Right ventricle myocardium inferior (tissue), 1 donor: Measurements from ENCODE around the gene SAG. TPM values are rescaled to one million over a fixed set of nuclear protein-coding genes. Genes with fewer than 3 reads are reported as not detected.

Experiments used
- ATAC-seq: fragments of 200-7000 bp; cut with Tn5 transposase; one replicate; pipeline ENCODE4 v1.9.1; 2020; ENCODE audit warnings: mild to moderate bottlenecking, moderate library complexity
- DNase-seq: peaks from one replicate; pipeline ENCODE4 v3.0.0; 2021; ENCODE audit errors: missing footprints
- intact Hi-C: fragments of 100-400 bp; cut with DNase I; formaldehyde crosslinking; loops from one replicate; pipeline ENCODE4 v1.11.0; 2022
- long read RNA-seq: library from polyadenylated mRNA; unstranded; transcript quantifications from one replicate; pipeline ENCODE4 v2.0.0, GENCODE V29; 2021
- total RNA-seq: library from RNA; stranded (reverse); fragmentation: NEBNext Ultra II Directional; extraction: Animal tissue kit (Norgen Biotek cat#: 25700); gene quantifications from one replicate; pipeline ENCODE4 v1.2.1, GENCODE V29; 2021
- donor health status: DM: no; HTN: yes; CAD: no; lungs with severe emphysema.

SAG gene
- total RNA-seq, result not detected
- long read RNA-seq, result 0 reads

DNA sequence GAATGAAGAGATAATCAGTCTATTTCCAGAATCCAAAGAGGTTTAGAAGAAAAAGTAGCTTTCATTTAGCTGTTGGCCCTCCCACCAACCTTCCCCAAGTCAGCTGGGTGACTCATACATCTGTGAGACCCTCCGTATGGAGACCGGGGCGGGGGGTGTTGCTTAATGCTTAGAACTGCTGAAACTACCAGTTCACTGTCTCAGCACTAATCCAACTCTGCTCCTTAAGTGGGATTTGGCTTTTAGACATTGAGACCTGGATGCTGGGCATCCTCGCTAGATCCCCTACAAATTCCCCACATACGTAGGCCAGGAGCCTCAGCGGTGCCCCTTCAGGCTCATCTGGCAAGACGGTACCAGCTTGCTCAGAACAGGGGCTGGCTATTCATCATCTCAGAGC is at the start of gene SAG:
SAG (plus strand) TSS at position 252 of the 400 bp plus-strand sequence. CDS start 1,374 bp downstream, outside the sequence.
- ATAC-seq (no peak), DNase-seq (no peak)
- intact Hi-C loops, result no loop called here

DNA sequence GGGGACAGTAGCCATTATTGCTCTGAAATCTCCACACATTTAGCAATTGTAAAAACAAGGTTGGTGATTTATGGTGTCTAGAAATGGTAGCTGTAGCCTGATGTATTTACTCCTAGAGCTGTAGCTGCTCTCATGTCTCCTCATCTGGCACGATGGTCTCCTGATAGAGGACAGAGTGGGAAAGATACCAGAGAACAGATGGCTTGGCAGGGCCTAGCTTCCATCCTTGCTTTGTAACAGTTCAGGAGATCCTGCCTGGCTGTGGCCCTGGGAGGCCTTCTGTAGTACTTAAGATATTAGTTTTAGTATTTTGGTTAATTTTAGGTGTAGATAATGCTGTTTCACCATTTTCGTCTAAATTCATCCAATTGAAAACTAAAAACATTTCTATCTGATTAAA is 49.4 kb upstream of the SAG start:
- intact Hi-C loops, result no loop called here
- no peak for DNase-seq
- ATAC-seq, result no peak

DNA sequence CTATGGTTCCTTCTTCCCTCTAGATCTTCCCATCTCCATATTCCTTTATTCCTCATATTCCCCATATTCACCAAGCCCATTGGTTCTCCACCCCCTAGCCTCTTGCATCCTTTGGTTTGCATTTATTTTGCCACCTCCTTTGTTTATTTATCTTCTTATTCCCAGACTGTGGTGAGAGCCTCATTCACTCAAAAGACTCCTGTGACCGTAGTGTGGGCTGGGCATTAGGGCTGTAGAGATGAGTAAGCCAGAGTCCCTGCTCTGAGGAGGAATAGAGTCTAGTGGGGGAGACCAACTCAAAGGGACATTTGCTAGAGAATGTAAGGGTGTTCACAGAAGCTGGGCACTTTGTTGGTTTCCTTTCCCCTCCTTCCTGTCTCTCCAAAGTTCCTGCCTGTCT is 47.9 kb upstream of the SAG start:
- ATAC-seq (no peak), DNase-seq (no peak)
- intact Hi-C loops, result no loop called here

DNA sequence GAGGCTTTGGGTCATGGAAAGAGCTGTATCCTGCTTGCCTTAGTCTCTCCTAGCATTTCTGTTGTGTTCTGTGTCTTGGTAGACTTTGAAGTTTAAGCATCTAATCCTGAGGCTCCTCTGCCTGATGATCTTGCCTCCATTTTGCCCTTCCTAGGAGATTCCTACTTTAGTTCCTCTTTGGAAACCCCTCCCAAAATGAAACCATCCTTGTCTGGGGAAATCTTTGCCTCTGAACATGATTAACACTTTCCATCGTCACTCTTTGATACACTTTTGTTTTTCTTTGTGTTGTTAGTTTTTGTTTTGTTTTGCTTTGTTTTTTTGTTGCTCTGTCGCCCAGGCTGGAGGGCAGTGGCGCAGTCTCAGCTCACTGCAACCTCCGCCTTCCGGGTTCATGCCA is 47.0 kb upstream of the SAG start:
- DNase-seq (no peak), ATAC-seq (no peak)
- intact Hi-C loops, result no loop called here

DNA sequence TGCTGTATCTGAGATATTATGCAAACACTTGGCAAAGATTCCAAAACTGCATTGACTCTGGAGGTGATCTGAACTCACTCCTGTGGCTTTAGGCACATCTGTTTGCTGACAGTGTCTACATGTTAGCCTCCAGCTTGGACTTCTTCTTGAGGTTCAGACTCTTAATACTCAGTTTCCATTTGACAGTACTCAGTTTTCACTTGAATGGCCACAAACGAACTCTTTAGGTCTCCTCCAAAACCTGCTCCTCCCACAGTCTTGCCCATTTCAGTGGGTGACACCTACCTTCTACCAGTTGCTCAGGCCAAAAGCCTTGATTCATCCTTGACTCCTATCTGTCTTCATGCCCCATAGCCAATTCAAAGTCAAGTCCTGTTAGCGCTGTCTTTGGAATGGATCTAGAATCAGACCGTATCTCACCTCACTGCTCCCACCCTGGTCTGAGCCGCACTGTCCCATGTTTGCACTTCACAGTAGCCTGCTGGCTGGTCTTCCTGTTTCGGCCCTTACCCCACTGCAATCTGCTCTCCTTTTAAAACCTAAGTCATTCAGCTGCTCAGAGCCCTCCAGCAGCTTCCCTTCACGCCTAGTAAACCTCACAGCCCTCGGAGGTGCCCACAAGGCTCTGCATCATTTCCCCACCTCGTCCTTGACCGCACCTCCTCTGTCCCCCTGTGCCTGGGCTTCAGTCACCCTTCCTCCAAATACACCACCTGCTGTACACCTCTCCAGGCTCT is 45.6 kb upstream of the SAG start:
- no peak for ATAC-seq
- DNase-seq, result no peak
- intact Hi-C loops, result loop anchor here (2.0 kb wide), 1 partner anchor 23 kb away; no protein-coding TSS in a partner anchor

DNA sequence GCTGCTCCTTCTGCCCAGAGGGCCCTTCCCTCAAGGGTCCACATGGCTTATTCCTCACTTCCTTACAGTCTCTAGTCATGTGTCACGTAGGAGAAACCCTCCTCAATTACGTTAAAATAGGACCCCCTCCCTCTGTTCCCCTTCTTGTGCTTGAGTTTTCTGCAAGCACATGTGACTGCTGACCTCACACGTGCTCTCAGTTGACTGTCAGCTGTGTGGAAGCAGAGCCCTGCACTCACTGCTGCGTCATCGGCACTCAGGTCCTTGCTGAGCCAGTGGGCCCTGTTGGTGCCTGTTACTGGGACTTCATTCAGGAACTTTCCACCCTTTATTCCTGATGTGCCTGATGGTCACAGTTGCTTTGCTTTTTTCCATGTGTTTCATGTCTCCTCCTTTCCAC is 45.1 kb upstream of the SAG start:
- ATAC-seq, result no peak
- intact Hi-C loops, result loop anchor here (2.0 kb wide), 1 partner anchor 24 kb away; no protein-coding TSS in a partner anchor
- no peak for DNase-seq

DNA sequence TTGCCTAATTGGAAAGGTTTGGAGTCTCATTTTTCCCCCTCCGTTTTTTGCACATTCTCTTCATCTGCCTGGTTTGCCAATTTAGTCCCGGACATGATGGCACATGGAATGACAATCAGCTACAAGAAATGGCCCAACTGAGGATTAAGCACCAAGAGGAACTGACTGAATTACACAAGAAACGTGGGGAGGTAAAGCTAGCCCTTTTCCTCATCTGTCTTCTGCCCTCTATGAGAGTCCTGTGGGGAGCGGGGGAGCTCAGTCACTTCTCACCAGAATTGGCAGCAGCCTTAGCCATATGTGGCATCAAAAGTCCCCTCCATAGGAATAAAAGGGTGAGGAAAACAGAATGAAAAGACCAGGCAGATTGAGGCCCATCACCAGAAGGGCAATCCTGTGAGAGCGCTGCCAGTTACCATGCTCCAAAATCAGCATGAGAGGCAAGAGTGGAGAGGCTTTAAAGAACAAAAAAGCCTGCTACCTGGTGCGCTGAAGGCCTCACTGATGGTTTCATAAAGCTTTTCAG is 44.5 kb upstream of the SAG start:
- ATAC-seq (no peak), DNase-seq (no peak)
- intact Hi-C loops, result loop anchor here (2.0 kb wide), 1 partner anchor 24 kb away; no protein-coding TSS in a partner anchor

DNA sequence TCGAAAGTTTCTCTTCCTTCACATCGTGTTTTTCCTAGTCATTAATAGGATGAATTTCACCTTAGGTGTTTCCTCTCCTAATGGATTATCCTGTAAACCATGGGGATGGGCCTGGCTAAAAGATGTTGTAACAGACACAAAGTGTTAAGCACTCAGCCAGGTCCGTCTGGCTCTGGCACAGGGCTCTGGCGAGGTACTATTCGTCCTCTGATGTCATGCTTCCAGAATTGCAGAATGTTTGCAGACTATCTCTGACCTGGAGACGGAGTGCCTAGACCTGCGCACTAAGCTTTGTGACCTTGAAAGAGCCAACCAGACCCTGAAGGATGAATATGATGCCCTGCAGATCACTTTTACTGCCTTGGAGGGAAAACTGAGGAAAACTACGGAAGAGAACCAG is 42.9 kb upstream of the SAG start:
- DNase-seq (no peak), ATAC-seq (no peak)
- intact Hi-C loops, result no loop called here

DNA sequence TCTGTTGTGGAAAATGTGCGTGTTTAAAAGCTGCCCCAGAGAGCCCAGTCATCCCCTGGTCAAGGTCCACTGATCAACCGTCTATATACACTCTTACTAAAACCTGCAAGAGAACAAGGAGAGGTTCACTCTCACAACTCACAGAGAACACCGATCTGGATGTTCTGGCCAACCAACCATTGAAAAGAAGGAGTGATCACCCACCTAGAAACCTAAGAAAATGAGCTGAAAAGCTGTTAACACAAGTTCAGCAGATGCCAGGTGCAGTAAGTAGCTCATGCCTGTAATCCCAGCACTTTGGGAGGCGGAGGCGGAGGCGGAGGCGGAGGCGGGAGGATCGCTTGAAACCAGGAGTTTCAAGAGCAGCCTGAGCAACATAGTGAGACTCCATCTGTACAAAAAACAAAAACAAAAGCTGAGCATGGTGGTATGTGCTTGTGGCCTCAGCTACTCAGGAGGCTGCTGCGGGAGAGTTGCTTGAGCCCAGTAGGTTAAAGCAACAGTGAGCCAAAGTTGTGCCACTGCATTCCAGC is 41.7 kb upstream of the SAG start:
- ATAC-seq, result no peak
- no peak for DNase-seq

DNA sequence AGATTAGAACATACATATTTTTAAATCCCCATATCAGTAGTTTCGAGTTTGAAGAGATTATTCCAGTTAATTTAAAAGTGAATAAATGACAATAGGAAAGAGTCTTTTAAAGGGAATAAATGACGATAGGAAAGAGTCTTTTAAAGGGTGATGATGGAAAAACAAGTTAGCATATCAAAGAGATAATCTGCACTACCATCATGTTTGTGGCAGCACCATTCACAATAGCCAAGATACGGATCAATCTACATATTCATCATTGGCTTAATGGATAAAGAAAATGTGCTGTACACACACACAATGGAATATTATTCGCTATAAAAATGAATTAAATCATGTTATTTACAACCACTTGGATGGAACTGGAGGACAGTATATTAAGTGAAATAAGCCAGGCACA is 41.1 kb upstream of the SAG start:
- DNase-seq (no peak), ATAC-seq (no peak)
- intact Hi-C loops, result no loop called here

More for the DNA sequence above, 41.7 kb upstream of the SAG start:
- intact Hi-C loops, result no loop called here

DNA sequence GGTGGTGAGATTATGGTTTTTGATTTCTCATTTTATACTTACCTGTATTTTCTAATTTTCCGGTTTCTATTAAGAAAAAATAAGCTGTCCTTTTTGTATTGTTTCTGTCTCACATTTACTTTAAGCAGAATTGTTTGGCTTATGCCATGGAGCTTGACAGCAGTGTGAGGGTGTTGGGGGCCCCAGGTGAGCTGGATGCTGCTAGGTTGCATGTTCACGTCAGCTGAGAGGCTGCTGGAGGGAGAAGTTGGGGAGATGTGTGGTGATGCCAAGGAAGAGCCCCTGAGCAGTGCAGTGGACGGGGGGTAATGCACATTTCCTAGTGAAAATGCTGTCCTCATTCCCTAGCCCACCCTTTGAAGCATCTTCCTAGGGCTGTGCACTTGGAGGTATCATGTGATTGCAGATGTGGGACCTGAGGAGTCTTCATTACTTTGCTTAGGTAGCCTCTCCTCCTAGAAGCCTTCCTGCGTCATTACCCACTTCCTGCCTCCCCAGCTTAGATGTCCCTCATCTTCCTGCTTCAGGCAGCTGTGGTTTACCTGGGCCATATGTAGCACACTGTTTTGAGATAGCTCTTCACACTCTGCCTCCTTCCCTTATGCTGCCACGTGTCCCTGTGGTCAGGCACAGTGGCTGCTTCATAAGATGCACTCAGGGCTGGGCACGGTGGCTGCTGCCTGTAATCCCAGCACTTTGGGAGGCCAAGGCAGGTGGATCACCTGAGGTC is 39.9 kb upstream of the SAG start:
- intact Hi-C loops, result no loop called here
- DNase-seq, result no peak
- ATAC-seq, result no peak

DNA sequence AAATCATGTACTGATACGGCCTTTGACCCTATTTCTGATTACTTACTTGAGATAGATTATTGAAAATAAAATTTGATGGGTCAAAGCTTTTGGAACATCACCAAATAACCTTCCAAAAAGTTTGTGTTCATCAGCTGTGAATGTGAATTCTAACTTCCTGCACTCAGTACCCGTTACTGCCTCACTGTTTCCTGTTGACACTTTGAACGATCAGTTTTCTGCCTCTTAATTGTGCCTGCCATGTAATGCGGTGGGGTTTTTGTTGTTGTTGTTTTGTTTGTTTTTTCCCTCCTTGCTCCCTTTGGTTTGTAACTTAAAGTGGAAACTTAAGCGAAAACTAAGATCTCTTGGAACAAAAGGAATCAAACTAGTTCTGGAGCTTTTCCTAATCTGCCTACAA is 37.2 kb upstream of the SAG start:
- no peak for ATAC-seq
- intact Hi-C loops, result no loop called here

DNA sequence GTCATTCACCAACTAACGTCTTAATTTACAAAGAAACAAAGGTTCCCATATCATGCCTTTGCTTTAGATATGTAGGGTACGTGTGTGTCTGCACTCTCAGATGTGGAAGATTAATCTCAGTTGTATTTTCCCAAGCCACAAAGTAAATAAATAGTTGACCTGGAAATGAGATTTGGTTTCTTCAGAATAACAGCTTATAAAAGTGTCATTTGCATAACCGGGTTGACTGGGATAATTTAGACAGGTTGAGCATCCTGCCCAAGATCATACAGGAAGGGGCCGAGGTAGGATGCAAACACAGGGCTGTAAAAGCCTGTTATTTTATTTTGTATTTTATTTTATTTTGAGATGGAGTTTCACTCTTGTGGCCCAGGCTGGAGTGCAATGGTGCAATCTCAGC is 36.7 kb upstream of the SAG start:
- ATAC-seq, result no peak
- intact Hi-C loops, result no loop called here

More for the DNA sequence above, 37.2 kb upstream of the SAG start:
- DNase-seq, result no peak

DNA sequence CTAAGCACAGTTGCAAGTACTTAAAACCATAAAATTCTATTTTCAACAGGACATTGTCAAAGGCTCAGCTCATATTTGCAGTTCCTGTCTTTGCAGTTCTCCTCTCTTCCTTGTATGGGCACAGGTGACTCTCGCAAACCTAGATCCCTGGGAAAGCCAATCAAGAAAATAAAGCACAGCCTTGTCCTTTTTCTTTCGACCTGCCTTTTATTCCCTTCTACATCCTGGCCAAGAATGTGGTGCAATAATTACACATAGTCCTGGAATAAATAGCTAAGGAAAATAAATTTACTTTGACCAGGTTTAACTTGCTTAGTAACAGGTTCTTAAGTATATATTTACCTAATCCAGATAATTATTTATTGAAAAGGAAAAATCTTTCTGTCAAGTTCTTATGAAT is 35.9 kb upstream of the SAG start:
- intact Hi-C loops, result no loop called here

More for the DNA sequence above, 36.7 kb upstream of the SAG start:
- DNase-seq, result no peak

DNA sequence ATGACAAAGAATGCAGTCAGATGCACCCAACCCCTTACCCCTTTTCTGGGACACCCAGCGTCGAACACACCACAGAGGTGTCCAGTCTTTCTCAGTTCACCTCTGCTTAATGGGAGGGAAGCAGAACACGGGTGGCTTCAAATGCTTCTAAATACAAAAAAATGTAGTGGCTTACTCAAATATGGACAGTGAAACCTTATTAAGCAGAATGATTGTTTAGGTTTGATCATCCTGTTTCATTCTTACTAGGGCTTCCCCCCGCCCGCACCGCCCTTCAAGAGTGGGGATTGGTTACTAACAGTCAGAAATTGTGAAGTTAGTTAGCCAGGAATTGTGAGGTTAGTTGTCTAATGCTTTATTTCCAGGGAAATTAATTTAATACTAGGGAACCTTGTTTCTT is 34.5 kb upstream of the SAG start:
- intact Hi-C loops, result no loop called here
- ATAC-seq (no peak), DNase-seq (no peak)

More for the DNA sequence above, 35.9 kb upstream of the SAG start:
- ATAC-seq (no peak), DNase-seq (no peak)

DNA sequence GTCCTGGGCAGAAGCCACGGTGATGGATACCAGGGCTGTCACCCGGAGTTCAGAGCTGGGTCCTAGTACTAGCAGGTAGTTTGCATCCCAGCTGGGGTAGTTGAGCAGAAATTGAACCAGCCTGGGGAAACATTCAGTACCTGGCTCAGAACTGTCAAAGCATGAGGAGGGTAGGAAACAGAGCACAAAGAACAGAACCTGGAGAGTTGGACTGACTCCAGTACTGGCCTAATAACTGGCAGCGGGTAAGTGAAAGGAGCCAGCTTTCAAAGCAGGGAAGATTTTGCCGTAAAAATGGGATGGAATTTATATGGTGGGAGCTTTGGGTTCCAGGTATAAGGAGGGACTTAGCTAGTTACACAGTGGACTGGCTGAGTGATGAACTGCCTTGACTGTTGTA is 32.4 kb upstream of the SAG start:
- DNase-seq (no peak), ATAC-seq (no peak)
- intact Hi-C loops, result no loop called here

DNA sequence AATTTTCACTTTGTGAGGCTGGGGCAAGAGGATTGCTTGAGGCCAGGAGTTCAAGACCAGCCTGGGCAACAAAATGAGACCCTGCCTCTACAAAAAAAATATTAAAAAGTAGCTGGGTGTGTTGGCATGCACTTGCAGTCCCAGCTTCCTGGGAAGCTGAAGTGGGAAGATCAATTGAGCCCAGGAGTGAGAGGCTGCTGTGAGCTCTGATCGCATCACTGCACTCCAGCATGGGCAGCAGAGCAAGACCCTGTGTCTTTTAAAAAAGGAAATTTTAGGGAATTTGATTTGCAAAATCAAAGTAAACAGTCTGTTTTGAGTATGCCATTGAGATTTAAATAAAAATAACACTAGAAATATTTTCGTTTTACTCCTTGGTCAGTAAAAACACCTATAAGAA is 28.7 kb upstream of the SAG start:
- intact Hi-C loops, result no loop called here
- DNase-seq (no peak), ATAC-seq (no peak)

DNA sequence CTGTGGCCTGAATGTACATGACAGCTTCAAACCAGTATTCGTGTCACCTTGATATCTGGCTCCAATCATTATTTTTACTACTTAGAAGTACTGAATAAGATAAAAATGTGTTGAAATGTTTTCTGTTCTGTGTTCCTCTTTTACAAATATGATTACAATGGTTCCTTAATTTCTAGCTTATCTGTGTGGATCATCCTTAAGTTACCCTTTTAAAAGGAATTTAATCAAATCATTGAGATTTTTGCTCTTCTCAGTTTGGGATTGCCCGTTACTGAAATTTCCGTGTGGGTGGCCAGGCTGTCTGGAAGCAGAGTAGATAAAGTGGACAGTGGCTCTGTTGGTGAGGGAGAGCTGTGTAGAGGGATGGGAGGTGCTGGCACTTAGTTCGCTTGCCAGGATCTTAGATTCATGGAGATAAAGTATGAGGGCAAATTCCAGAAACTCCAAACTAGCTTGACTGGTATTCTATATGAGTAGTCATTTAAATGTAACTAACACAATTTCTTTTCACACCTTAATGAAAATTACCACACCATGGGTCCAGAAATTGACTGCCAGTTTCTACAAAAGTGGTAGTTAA is 27.4 kb upstream of the SAG start:
- ATAC-seq (no peak), DNase-seq (no peak)
- intact Hi-C loops, result loop anchor here (5.0 kb wide), 1 partner anchor 162 kb away; no protein-coding TSS in a partner anchor

DNA sequence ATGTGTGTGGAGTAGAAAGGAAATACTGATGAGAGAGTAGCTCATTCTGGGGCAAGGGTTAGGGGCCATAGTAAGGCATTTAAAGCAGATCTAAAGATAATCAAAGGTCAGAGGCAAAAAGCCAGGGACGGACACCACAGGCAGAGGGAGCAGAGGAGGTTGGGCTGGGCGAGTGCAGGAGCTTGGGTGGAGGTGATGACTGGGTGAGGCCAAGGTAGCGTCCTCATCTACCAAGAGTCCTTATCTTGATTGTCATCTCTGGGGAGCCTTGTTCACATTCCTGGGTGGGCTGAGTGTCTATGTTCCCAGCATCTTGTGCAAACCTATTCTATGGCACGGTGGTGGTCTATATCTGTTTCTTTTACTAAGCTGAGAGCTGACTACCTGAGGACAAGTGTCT is 26.1 kb upstream of the SAG start:
- intact Hi-C loops, result loop anchor here (5.0 kb wide), 1 partner anchor 161 kb away; no protein-coding TSS in a partner anchor
- no peak for DNase-seq

More for the DNA sequence above, 26.1 kb upstream of the SAG start:
- no peak for ATAC-seq
